Esophagus squamous epithelium (tissue), 5 donors: Measurements from ENCODE around the gene PTOV1. TPM values are rescaled to one million over a fixed set of nuclear protein-coding genes. Genes with fewer than 3 reads are reported as not detected.
A peak's percentile ranks its signal among the peaks of the same experiment; 100 is the strongest.

Experiments used
- DNase-seq: peaks from one replicate; lab custom pipeline; 2025; lab: John Stamatoyannopoulos, UW
- H3K27ac ChIP-seq, 4 donors: fragments of 200-600 bp; sonication (generic); one replicate each; pipeline ENCODE4 v1.5.1; 2016 to 2019; ENCODE audit warnings: mild to moderate bottlenecking in 1 of 4
- H3K27me3 ChIP-seq, 4 donors: fragments of 200-600 bp; sonication (generic); 1 replicate in 3 of 4; 2 replicates in 1 of 4; pipeline versions ENCODE4 v1.5.1 to v1.6.0; 2017 to 2021; ENCODE audit warnings: antibody characterized with exemption in 1 of 4
- H3K36me3 ChIP-seq, 3 donors: fragments of 200-600 bp; sonication (generic); one replicate each; pipeline ENCODE4 v1.5.1; 2016 to 2019
- H3K4me1 ChIP-seq, 3 donors: fragments of 200-600 bp; sonication (generic); one replicate each; pipeline ENCODE4 v1.5.1; 2017 to 2019
- H3K4me3 ChIP-seq, 4 donors: fragments of 200-600 bp; sonication (generic); 1 replicate in 3 of 4; 2 replicates in 1 of 4; pipeline ENCODE4 v1.5.1; 2016 to 2019; ENCODE audit warnings: mild to moderate bottlenecking in 2 of 4, moderate library complexity in 1 of 4
- H3K9me3 ChIP-seq, 3 donors: fragments of 200-600 bp; sonication (generic); one replicate each; pipeline ENCODE4 v1.5.1; 2016 to 2019
- CTCF ChIP-seq, 6 experiments: fragments of 450-650 bp in 4 of 6; fragments of 200-600 bp in 2 of 6; sonication (generic) in 2 of 6; IDR thresholded peaks; one replicate each; pipeline ENCODE4 v1.5.1; 2016 to 2019; ENCODE audit warnings: antibody characterized with exemption in 6 of 6, mild to moderate bottlenecking in 4 of 6, moderate library complexity in 4 of 6
- POLR2A ChIP-seq, 4 donors: fragments of 450-650 bp; IDR thresholded peaks; one replicate each; pipeline ENCODE4 v1.6.1; 2017; ENCODE audit warnings: antibody characterized with exemption in 4 of 4, mild to moderate bottlenecking in 4 of 4, moderate library complexity in 3 of 4
- WGBS, 2 donors: methylation state at CpG; one replicate each; pipeline ENCODE4 v1.1.5; 2018; 5-methylcytosine and 5-hydroxymethylcytosine counted together
- intact Hi-C: fragments of 100-400 bp; cut with DNase I; formaldehyde crosslinking; loops from one replicate; pipeline ENCODE4 v1.15.0; 2022
- total RNA-seq, 4 donors: library from RNA; depleted of rRNA; stranded (reverse); fragments of >200 nt; gene quantifications; one replicate each; pipeline ENCODE4 v1.1.0, GENCODE V29; 2016
- donor health status: DM: yes; HTN: yes; CAD: no.

Gene PTOV1
- total RNA-seq, 4 donors from 2014 or later = 31.3 to 57.0 (median 45.2) TPM

GRCh38 chr19:49857838-49858087, 6.8 kb downstream of the PTOV1 start:
- TF ChIP-seq CTCF (IDR thresholded peaks at IDR 0.05) = no peak
- no peak for TF ChIP-seq POLR2A (IDR thresholded peaks at IDR 0.05)
- intact Hi-C loops = no loop called here
- H3K4me3 ChIP-seq = no peak overlapping the region
- no peaks in the 10 kb centered on the region for H3K27me3 ChIP-seq
- no peaks in the 10 kb centered on the region for H3K9me3 ChIP-seq
- H3K27ac ChIP-seq = peak overlapping the region in 1 of 4 donors; percentile 16
- H3K36me3 ChIP-seq = peaks cover 32 to 87% (median 40%) of the 10 kb centered on the region in 3 donors
- 67% methylated on average over 1 of the region's 5 CpGs; no CpG with 5 or more reads in 1 of the 2 donors for WGBS, 2 donors
- DNase-seq = no peak
- peaks cover 4 to 43% (median 17%) of the 10 kb centered on the region in 3 donors for H3K4me1 ChIP-seq

- WGBS, 2 donors = 73 to 90% methylated on average over 7 to 17 of the region's 37 CpGs
- H3K4me1 ChIP-seq = peaks cover 3 to 40% (median 15%) of the 10 kb centered on the region in 3 donors
These were observed 7.4 kb downstream of the PTOV1 start for GRCh38 chr19:49858088-49858985.

GRCh38 chr19:49859682-49860335, 8.8 kb downstream of the PTOV1 start:
- Histone ChIP-seq H3K27ac (peak overlapping the region in 1 of 4 donors; percentile 21), H3K4me3 (no peak overlapping the region), H3K9me3 (no peaks in the 10 kb centered on the region), H3K27me3 (no peaks in the 10 kb centered on the region), H3K36me3 (peaks cover 32 to 100% (median 60%) of the 10 kb centered on the region in 3 donors), H3K4me1 (peaks cover 3 to 29% (median 6%) of the 10 kb centered on the region in 3 donors)
- intact Hi-C loops = no loop called here
- WGBS, 2 donors = 55 to 76% methylated on average over 2 to 13 of the region's 22 CpGs
- DNase-seq = no peak
- no peak for TF ChIP-seq CTCF (IDR thresholded peaks at IDR 0.05)
- no peak for TF ChIP-seq POLR2A (IDR thresholded peaks at IDR 0.05)

More at GRCh38 chr19:49858088-49858985, 7.4 kb downstream of the PTOV1 start:
- TF ChIP-seq CTCF (IDR thresholded peaks at IDR 0.05) (no peak), POLR2A (IDR thresholded peaks at IDR 0.05) (no peak)
- DNase-seq = no peak
- Histone ChIP-seq H3K27me3 (no peaks in the 10 kb centered on the region), H3K4me3 (no peak overlapping the region), H3K9me3 (no peaks in the 10 kb centered on the region), H3K27ac (peak overlapping the region in 1 of 4 donors; percentile 16), H3K36me3 (peaks cover 32 to 92% (median 45%) of the 10 kb centered on the region in 3 donors)
- intact Hi-C loops = no loop called here

- no peak for TF ChIP-seq CTCF (IDR thresholded peaks at IDR 0.05)
- TF ChIP-seq POLR2A (IDR thresholded peaks at IDR 0.05) = no peak
- DNase-seq = no peak
- peak overlapping the region in 1 of 4 donors; percentile 15 for H3K4me3 ChIP-seq
- peaks cover 32 to 96% (median 60%) of the 10 kb centered on the region in 3 donors for H3K36me3 ChIP-seq
- peak overlapping the region; percentile 33 to 79 (median 58) for H3K27ac ChIP-seq
- WGBS, 2 donors = 65 to 69% methylated on average over 10 to 15 of the region's 17 CpGs
- no peaks in the 10 kb centered on the region for H3K27me3 ChIP-seq
- no peaks in the 10 kb centered on the region for H3K9me3 ChIP-seq
- intact Hi-C loops = no loop called here
- H3K4me1 ChIP-seq = peaks cover 3 to 35% (median 10%) of the 10 kb centered on the region in 3 donors
These were observed 9.6 kb downstream of the PTOV1 start for GRCh38 chr19:49860336-49861102.
